ENCODE measurements around the gene FASN.

DNA sequence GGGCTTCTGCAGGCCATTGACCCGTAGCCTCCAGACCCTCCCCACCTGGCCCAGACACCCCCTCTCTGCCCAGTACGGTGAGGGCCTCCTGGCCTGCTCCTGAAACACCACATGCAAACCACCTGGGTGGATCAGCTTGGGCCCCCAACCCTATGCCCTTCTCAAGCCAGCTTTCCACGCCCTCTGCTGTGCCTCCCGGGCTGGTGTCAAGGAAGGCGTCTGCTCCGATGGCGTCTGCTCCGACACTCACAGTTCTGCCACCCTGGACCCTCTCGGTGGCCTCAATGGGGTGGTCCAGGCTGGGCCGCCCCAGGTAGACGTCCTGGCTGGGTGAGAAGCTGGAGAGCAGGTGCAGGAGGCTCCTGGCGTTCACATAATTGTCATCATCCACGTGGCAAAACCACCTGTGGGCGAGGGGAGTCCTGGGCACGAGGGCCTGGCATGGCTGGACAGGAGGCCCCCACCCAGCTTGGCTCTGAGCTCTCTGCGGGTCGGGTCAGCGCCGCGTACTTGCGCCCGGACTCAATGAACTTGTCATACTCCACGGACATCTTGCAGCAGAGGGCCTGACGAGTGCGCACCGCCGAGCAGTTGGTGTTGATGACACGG is 47.8 kb downstream of the FASN start:
- TF ChIP-seq, protein P1, sequence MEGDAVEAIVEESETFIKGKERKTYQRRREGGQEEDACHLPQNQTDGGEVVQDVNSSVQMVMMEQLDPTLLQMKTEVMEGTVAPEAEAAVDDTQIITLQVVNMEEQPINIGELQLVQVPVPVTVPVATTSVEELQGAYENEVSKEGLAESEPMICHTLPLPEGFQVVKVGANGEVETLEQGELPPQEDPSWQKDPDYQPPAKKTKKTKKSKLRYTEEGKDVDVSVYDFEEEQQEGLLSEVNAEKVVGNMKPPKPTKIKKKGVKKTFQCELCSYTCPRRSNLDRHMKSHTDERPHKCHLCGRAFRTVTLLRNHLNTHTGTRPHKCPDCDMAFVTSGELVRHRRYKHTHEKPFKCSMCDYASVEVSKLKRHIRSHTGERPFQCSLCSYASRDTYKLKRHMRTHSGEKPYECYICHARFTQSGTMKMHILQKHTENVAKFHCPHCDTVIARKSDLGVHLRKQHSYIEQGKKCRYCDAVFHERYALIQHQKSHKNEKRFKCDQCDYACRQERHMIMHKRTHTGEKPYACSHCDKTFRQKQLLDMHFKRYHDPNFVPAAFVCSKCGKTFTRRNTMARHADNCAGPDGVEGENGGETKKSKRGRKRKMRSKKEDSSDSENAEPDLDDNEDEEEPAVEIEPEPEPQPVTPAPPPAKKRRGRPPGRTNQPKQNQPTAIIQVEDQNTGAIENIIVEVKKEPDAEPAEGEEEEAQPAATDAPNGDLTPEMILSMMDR (IDR thresholded peaks at IDR 0.05; ENCODE audit: low read length): no peak
- no peak for TF ChIP-seq EZH2phosphoT487 (IDR thresholded peaks at IDR 0.05; ENCODE audit: low read length)
- TF ChIP-seq EZH2 (optimal IDR thresholded peaks at IDR 0.05; ENCODE audit: low read depth, low read length): no peak

Measured in MM.1S (cell line).